Neural progenitor cell (in vitro differentiated cells): Measurements from ENCODE around the gene TCF7L1. TPM values are rescaled to one million over a fixed set of nuclear protein-coding genes. Genes with fewer than 3 reads are reported as not detected.
A peak's percentile ranks its signal among the peaks of the same experiment; 100 is the strongest.

Experiments used
- DNase-seq: peaks from one replicate; pipeline ENCODE4 v3.0.0-alpha.2; 2016; ENCODE audit warnings: low spot score
- H2AFZ ChIP-seq: fragments of 200-600 bp; sonication (generic); replicated peaks from 2 replicates; pipeline ENCODE4 v1.6.1; 2016; ENCODE audit warnings: antibody characterized with exemption
- H3F3A ChIP-seq: fragments of 200-600 bp; sonication (generic); 2 replicates; pipeline ENCODE4 v1.6.1; 2016; ENCODE audit warnings: antibody characterized with exemption, low read depth
- H3K27ac ChIP-seq: fragments of 200-600 bp; sonication (generic); 2 replicates; pipeline ENCODE4 v1.5.1; 2016; ENCODE audit warnings: mild to moderate bottlenecking
- H3K27me3 ChIP-seq: fragments of 200-600 bp; sonication (generic); 2 replicates; pipeline ENCODE4 v1.6.1; 2016; ENCODE audit warnings: mild to moderate bottlenecking, moderate library complexity
- H3K36me3 ChIP-seq: fragments of 200-600 bp; sonication (generic); 2 replicates; pipeline ENCODE4 v1.5.1; 2016
- H3K4me1 ChIP-seq: fragments of 200-600 bp; sonication (generic); 2 replicates; pipeline ENCODE4 v1.6.1; 2016; ENCODE audit warnings: mixed run types
- H3K4me2 ChIP-seq: fragments of 200-600 bp; sonication (generic); 2 replicates; pipeline ENCODE4 v1.6.1; 2016
- H3K4me3 ChIP-seq: fragments of 200-600 bp; sonication (generic); 2 replicates; pipeline ENCODE4 v1.5.1; 2016
- H3K79me2 ChIP-seq: fragments of 200-600 bp; sonication (generic); 2 replicates; pipeline ENCODE4 v1.6.1; 2016; ENCODE audit warnings: low read depth
- H3K9ac ChIP-seq: fragments of 200-600 bp; sonication (generic); 2 replicates; pipeline ENCODE4 v1.6.1; 2016
- H3K9me3 ChIP-seq: fragments of 200-600 bp; sonication (generic); 2 replicates; pipeline ENCODE4 v1.5.1; 2016; ENCODE audit warnings: low read depth
- H4K20me1 ChIP-seq: fragments of 200-600 bp; sonication (generic); 2 replicates; pipeline ENCODE4 v1.6.1; 2016; ENCODE audit warnings: low read depth
- H3K27ac Mint-ChIP-seq: 3 replicates; pipeline ENCODE4 v1.8.0; 2021; ENCODE audit warnings: mixed read lengths
- H3K27me3 Mint-ChIP-seq: 2 replicates; pipeline ENCODE4 v1.8.0; 2022; ENCODE audit warnings: low read depth, mild to moderate bottlenecking, inconsistent platforms, moderate library complexity, mixed read lengths; ENCODE audit not compliant: insufficient read depth
- H3K36me3 Mint-ChIP-seq: 3 replicates; pipeline ENCODE4 v1.8.0; 2021; ENCODE audit warnings: mixed read lengths
- H3K4me1 Mint-ChIP-seq: 3 replicates; pipeline ENCODE4 v1.8.0; 2021; ENCODE audit warnings: mixed read lengths
- H3K4me3 Mint-ChIP-seq: 3 replicates; pipeline ENCODE4 v1.8.0; 2021; ENCODE audit warnings: mild to moderate bottlenecking, moderate library complexity, mixed read lengths
- H3K9me3 Mint-ChIP-seq: 3 replicates; pipeline ENCODE4 v1.8.0; 2020; ENCODE audit warnings: mixed read lengths
- CTCF ChIP-seq: fragments of 200-600 bp; sonication (generic); IDR thresholded peaks from 2 replicates; pipeline ENCODE4 v1.5.1; 2017; ENCODE audit warnings: antibody characterized with exemption, mild to moderate bottlenecking
- EZH2 ChIP-seq: fragments of 200-600 bp; sonication (generic); IDR thresholded peaks from 2 replicates; pipeline ENCODE4 v1.6.1; 2017; ENCODE audit warnings: antibody characterized with exemption, mild to moderate bottlenecking, moderate library complexity
- EZH2phosphoT487 ChIP-seq: fragments of 200-600 bp; sonication (generic); IDR thresholded peaks from 2 replicates; pipeline ENCODE4 v1.6.1; 2017; ENCODE audit warnings: antibody characterized with exemption
- total RNA-seq: library from RNA; depleted of rRNA; stranded (reverse); fragments of >200 nt; gene quantifications from 2 replicates; pipeline ENCODE4 v1.2.3, GENCODE V29; 2015; ENCODE audit warnings: low replicate concordance

The TCF7L1 gene
- total RNA-seq, 1 donor from 2014 or later = 1.0 TPM

- H3K4me1 ChIP-seq = peaks cover 55% of the 10 kb centered on the region
- Mint-ChIP-seq H3K4me1 (peaks cover 56% of the 10 kb centered on the region), H3K9me3 (no peaks in the 10 kb centered on the region), H3K27me3 (peaks cover 3% of the 10 kb centered on the region), H3K27ac (peak overlapping the region; percentile 0), H3K4me3 (no peak overlapping the region), H3K36me3 (peaks cover 7% of the 10 kb centered on the region)
- H3K36me3 ChIP-seq = no peaks in the 10 kb centered on the region
- H3K27me3 ChIP-seq = no peaks in the 10 kb centered on the region
- H3K4me3 ChIP-seq = no peak overlapping the region
- peaks cover 56% of the 10 kb centered on the region for H3K79me2 ChIP-seq
- peaks cover 50% of the 10 kb centered on the region for H3F3A ChIP-seq
- TF ChIP-seq CTCF = no peak
- TF ChIP-seq EZH2 = no peak
- no peak for TF ChIP-seq EZH2phosphoT487
- no peak overlapping the region for H3K9ac ChIP-seq
- H4K20me1 ChIP-seq = peaks cover 23% of the 10 kb centered on the region
- H3K27ac ChIP-seq = peak overlapping the region; percentile 65
- DNase-seq = peak; percentile 55
- H2AFZ ChIP-seq = no peak overlapping the region
- peak overlapping the region; percentile 63 for H3K4me2 ChIP-seq
- H3K9me3 ChIP-seq = no peaks in the 10 kb centered on the region
These were observed 41.8 kb downstream of the TCF7L1 start for GRCh38 chr2:85174943-85175342.

GRCh38 chr2:85175369-85176299 lies 42.4 kb downstream of the TCF7L1 start:
- Mint-ChIP-seq H3K4me3 (peak overlapping the region; percentile 9), H3K27me3 (peaks cover 3% of the 10 kb centered on the region), H3K4me1 (peaks cover 62% of the 10 kb centered on the region), H3K9me3 (no peaks in the 10 kb centered on the region), H3K27ac (peak overlapping the region; percentile 44), H3K36me3 (peaks cover 7% of the 10 kb centered on the region)
- no peaks in the 10 kb centered on the region for H3K36me3 ChIP-seq
- H2AFZ ChIP-seq = no peak overlapping the region
- H3K4me1 ChIP-seq = peaks cover 55% of the 10 kb centered on the region
- peak; percentile 53 for DNase-seq
- peak overlapping the region; percentile 63 for H3K4me2 ChIP-seq
- peaks cover 54% of the 10 kb centered on the region for H3K79me2 ChIP-seq
- H3F3A ChIP-seq = peaks cover 56% of the 10 kb centered on the region
- no peaks in the 10 kb centered on the region for H3K27me3 ChIP-seq
- H3K27ac ChIP-seq = peak overlapping the region; percentile 65
- no peaks in the 10 kb centered on the region for H3K9me3 ChIP-seq
- H4K20me1 ChIP-seq = peaks cover 23% of the 10 kb centered on the region
- no peak for TF ChIP-seq CTCF
- TF ChIP-seq EZH2phosphoT487 = no peak
- peak overlapping the region; percentile 11 for H3K4me3 ChIP-seq
- no peak overlapping the region for H3K9ac ChIP-seq

GRCh38 chr2:85177031-85177824 lies 44.0 kb downstream of the TCF7L1 start:
- peaks cover 67% of the 10 kb centered on the region for H3K4me1 Mint-ChIP-seq

More at GRCh38 chr2:85177031-85177824, 44.0 kb downstream of the TCF7L1 start:
- Histone ChIP-seq H3K4me2 (no peak overlapping the region), H3K27me3 (no peaks in the 10 kb centered on the region), H2AFZ (no peak overlapping the region), H3K4me3 (no peak overlapping the region), H3K27ac (no peak overlapping the region), H3K79me2 (peaks cover 56% of the 10 kb centered on the region), H3K36me3 (no peaks in the 10 kb centered on the region), H4K20me1 (peaks cover 32% of the 10 kb centered on the region), H3K9me3 (no peaks in the 10 kb centered on the region), H3K9ac (no peak overlapping the region), H3F3A (peaks cover 56% of the 10 kb centered on the region), H3K4me1 (peaks cover 62% of the 10 kb centered on the region)
- no peak overlapping the region for H3K4me3 Mint-ChIP-seq
- peaks cover 7% of the 10 kb centered on the region for H3K27me3 Mint-ChIP-seq
- no peak for TF ChIP-seq EZH2phosphoT487
- no peak for TF ChIP-seq EZH2
- no peak for TF ChIP-seq CTCF
- no peaks in the 10 kb centered on the region for H3K9me3 Mint-ChIP-seq
- H3K27ac Mint-ChIP-seq = no peak overlapping the region
- peaks cover 7% of the 10 kb centered on the region for H3K36me3 Mint-ChIP-seq
- DNase-seq = no peak
